HepG2 (cell line): Measurements from ENCODE around the gene SIGLEC8. TPM values are rescaled to one million over a fixed set of nuclear protein-coding genes. Genes with fewer than 3 reads are reported as not detected.

Source experiments
- CBX2 ChIP-seq, 2 experiments: fragments of 200-600 bp in 1 of 2; sonication (generic); formaldehyde crosslinking in 1 of 2; IDR thresholded peaks; 2 replicates each; pipeline versions ENCODE4 v1.7.0 to v1.8.1; 2018 to 2022; ENCODE audit warnings: low read depth in 2 of 2, low read length in 1 of 2, mild to moderate bottlenecking in 1 of 2, missing genetic modification reagents in 1 of 2
- CREM ChIP-seq, 2 experiments: sonication (generic) in 1 of 2; formaldehyde crosslinking in 1 of 2; IDR thresholded peaks; 2 replicates each; pipeline versions ENCODE4 v1.4.0 to v1.6.1; 2016 to 2020; ENCODE audit warnings: antibody characterized with exemption in 1 of 2, mild to moderate bottlenecking in 1 of 2, missing genetic modification reagents in 1 of 2
- DMAP1 ChIP-seq: IDR thresholded peaks from 2 replicates; pipeline ENCODE4 v1.6.1; 2016
- GPN1 ChIP-seq: sonication (generic); formaldehyde crosslinking; IDR thresholded peaks from 2 replicates; pipeline ENCODE4 v1.5.1; 2020; ENCODE audit warnings: missing genetic modification reagents, borderline replicate concordance
- KDM5B ChIP-seq: sonication (generic); formaldehyde crosslinking; IDR thresholded peaks from 2 replicates; pipeline ENCODE4 v1.4.0; 2020; ENCODE audit warnings: missing genetic modification reagents, mild to moderate bottlenecking, borderline replicate concordance
- MXD3 ChIP-seq: IDR thresholded peaks from 2 replicates; pipeline ENCODE4 v1.6.1; 2016; ENCODE audit warnings: mild to moderate bottlenecking, missing biosample characterization, missing genetic modification reagents
- NCOA5 ChIP-seq: sonication (generic); formaldehyde crosslinking; IDR thresholded peaks from 2 replicates; pipeline ENCODE4 v1.4.0; 2020; ENCODE audit warnings: missing genetic modification reagents
- PAWR ChIP-seq: sonication (generic); formaldehyde crosslinking; IDR thresholded peaks from 2 replicates; pipeline ENCODE4 v1.4.0; 2020; ENCODE audit warnings: missing genetic modification reagents, mild to moderate bottlenecking, borderline replicate concordance
- SKI ChIP-seq: fragments of 450-650 bp; IDR thresholded peaks from one replicate; pipeline ENCODE4 v1.6.1; 2018; ENCODE audit warnings: mild to moderate bottlenecking; ENCODE audit not compliant: partially characterized antibody
- SMC3 ChIP-seq: IDR thresholded peaks from 2 replicates; pipeline ENCODE4 v1.6.1; 2011; ENCODE audit warnings: low read length, improper control_type of control experiment
- ZFX ChIP-seq: sonication (generic); formaldehyde crosslinking; IDR thresholded peaks from 2 replicates; pipeline ENCODE4 v1.4.0; 2020; ENCODE audit warnings: mild to moderate bottlenecking, low read depth, missing genetic modification reagents, moderate library complexity
- ZNF367 ChIP-seq: sonication (generic); formaldehyde crosslinking; IDR thresholded peaks from 2 replicates; pipeline ENCODE4 v1.4.0; 2020; ENCODE audit warnings: missing genetic modification reagents, borderline replicate concordance
- ZNF510 ChIP-seq: sonication (generic); formaldehyde crosslinking; IDR thresholded peaks from 2 replicates; pipeline ENCODE4 v1.4.0; 2020; ENCODE audit warnings: low read depth, mild to moderate bottlenecking, missing genetic modification reagents
- ZNF609 ChIP-seq: sonication (generic); formaldehyde crosslinking; IDR thresholded peaks from 2 replicates; pipeline ENCODE4 v1.4.0; 2020; ENCODE audit warnings: mild to moderate bottlenecking, missing genetic modification reagents, borderline replicate concordance
- ZNF629 ChIP-seq: sonication (generic); formaldehyde crosslinking; conservative IDR thresholded peaks from 2 replicates; pipeline ENCODE4 v1.5.0; 2020; ENCODE audit warnings: missing genetic modification reagents
- ZNF883 ChIP-seq: sonication (generic); formaldehyde crosslinking; IDR thresholded peaks from 2 replicates; pipeline ENCODE4 v1.5.1; 2020; ENCODE audit warnings: mild to moderate bottlenecking, missing genetic modification reagents; ENCODE audit errors: not compliant biosample characterization
- polyA plus RNA-seq, 8 experiments: library from polyadenylated mRNA; depleted of rRNA in 3 of 8; stranded (reverse) in 7 of 8; unstranded in 1 of 8; fragments of >200 nt; fragmentation: Illumina TruSeq in 4 of 8; extraction: Trizol in 4 of 8; gene quantifications; 2 replicates each; pipeline versions ENCODE4 v1.2.1 to v1.2.3, GENCODE V29; 2011 to 2016; ENCODE audit warnings: low read depth in 4 of 8, missing spikeins in 1 of 8, mixed read lengths in 1 of 8; ENCODE audit not compliant: insufficient read depth in 1 of 8
- total RNA-seq, 5 experiments: library from RNA; depleted of rRNA; stranded (reverse); fragments of >200 nt; fragmentation: Illumina TruSeq; extraction: Trizol; gene quantifications; 2 replicates each; pipeline ENCODE4 v1.2.3, GENCODE V29; 2016; ENCODE audit warnings: low read depth in 1 of 5
- TF ChIP-seq, protein P1 (sequence below): sonication (generic); formaldehyde crosslinking; IDR thresholded peaks from 2 replicates; pipeline ENCODE4 v1.4.0; 2020; ENCODE audit warnings: missing genetic modification reagents
- TF ChIP-seq, protein P2 (sequence below): IDR thresholded peaks from 2 replicates; pipeline ENCODE4 v1.6.1; 2016; ENCODE audit warnings: low read depth, control low read depth

The SIGLEC8 gene
- total and polyA plus RNA-seq, 2 of the 13 experiments (the other 11 are each of a cell fraction or from before 2014, with no cell fraction given) = not detected

DNA sequence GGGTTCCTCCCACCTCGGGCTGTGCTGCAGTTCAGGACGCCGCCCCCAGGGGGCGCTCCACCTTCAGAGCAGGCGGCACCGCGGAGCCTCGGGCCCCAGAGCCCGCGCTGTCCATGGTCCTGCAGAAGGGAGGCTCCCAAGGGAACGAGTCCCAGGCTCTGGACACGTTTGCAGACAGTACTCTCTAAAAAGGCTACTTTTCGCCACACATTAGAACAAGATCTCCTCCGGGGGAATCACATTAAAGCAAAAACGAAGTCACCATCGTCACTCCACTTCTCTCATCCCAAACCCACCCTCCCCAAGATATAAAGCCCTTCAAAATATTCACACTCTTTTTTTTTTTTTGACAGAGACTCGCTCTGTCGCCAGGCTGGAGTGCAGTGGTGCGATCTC lies 36.2 kb downstream of the SIGLEC8 start (continued):
- TF ChIP-seq, protein P1, sequence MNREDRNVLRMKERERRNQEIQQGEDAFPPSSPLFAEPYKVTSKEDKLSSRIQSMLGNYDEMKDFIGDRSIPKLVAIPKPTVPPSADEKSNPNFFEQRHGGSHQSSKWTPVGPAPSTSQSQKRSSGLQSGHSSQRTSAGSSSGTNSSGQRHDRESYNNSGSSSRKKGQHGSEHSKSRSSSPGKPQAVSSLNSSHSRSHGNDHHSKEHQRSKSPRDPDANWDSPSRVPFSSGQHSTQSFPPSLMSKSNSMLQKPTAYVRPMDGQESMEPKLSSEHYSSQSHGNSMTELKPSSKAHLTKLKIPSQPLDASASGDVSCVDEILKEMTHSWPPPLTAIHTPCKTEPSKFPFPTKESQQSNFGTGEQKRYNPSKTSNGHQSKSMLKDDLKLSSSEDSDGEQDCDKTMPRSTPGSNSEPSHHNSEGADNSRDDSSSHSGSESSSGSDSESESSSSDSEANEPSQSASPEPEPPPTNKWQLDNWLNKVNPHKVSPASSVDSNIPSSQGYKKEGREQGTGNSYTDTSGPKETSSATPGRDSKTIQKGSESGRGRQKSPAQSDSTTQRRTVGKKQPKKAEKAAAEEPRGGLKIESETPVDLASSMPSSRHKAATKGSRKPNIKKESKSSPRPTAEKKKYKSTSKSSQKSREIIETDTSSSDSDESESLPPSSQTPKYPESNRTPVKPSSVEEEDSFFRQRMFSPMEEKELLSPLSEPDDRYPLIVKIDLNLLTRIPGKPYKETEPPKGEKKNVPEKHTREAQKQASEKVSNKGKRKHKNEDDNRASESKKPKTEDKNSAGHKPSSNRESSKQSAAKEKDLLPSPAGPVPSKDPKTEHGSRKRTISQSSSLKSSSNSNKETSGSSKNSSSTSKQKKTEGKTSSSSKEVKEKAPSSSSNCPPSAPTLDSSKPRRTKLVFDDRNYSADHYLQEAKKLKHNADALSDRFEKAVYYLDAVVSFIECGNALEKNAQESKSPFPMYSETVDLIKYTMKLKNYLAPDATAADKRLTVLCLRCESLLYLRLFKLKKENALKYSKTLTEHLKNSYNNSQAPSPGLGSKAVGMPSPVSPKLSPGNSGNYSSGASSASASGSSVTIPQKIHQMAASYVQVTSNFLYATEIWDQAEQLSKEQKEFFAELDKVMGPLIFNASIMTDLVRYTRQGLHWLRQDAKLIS (CRISPR knock-in tag) = 0 out of 2 replicates have a peak, but pooled peaks have one; percentile 67
- TF ChIP-seq NCOA5 (CRISPR knock-in tag) (no peak), CREM (IDR thresholded peaks at IDR 0.05) (no peak), CREM (CRISPR knock-in tag; IDR thresholded peaks at IDR 0.05) (peak; percentile 53; the same call in 1 of the 2 replicates), ZNF883 (peak; percentile 98), SMC3 (peak; percentile 37; the same call in 1 of the 2 replicates), ZNF629 (CRISPR knock-in tag) (peak; percentile 49; the same call in 1 of the 2 replicates), ZFX (CRISPR knock-in tag) (peak; percentile 49; the same call in 1 of the 2 replicates), DMAP1 (CRISPR knock-in tag) (peak; percentile 55; the same call in 1 of the 2 replicates), PAWR (no peak), ZNF510 (CRISPR knock-in tag) (peak; percentile 98; the same call in 1 of the 2 replicates), ZNF609 (CRISPR knock-in tag) (0 out of 2 replicates have a peak, but pooled peaks have one; percentile 44), SKI (no peak), GPN1 (CRISPR knock-in tag) (peak; percentile 95), MXD3 (peak; percentile 99), CBX2 (IDR thresholded peaks at IDR 0.05; ENCODE audit: low read depth, low read length) (no peak), CBX2 (CRISPR knock-in tag; IDR thresholded peaks at IDR 0.05; ENCODE audit: low read depth) (peak; percentile 74; the same call in 1 of the 2 replicates), ZNF367 (CRISPR knock-in tag) (peak; percentile 97), KDM5B (CRISPR knock-in tag) (peak; percentile 92)
- TF ChIP-seq, protein P2, sequence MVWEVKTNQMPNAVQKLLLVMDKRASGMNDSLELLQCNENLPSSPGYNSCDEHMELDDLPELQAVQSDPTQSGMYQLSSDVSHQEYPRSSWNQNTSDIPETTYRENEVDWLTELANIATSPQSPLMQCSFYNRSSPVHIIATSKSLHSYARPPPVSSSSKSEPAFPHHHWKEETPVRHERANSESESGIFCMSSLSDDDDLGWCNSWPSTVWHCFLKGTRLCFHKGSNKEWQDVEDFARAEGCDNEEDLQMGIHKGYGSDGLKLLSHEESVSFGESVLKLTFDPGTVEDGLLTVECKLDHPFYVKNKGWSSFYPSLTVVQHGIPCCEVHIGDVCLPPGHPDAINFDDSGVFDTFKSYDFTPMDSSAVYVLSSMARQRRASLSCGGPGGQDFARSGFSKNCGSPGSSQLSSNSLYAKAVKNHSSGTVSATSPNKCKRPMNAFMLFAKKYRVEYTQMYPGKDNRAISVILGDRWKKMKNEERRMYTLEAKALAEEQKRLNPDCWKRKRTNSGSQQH = peak; percentile 98
